Activated naive CD8-positive, alpha-beta T cell treated with anti-CD3 and anti-CD28 coated beads, Interleukin-2, amount 50 U/mL, for 24 hours (primary cell): Measurements from ENCODE around the gene WDR6.

Experiments used
- ATAC-seq: fragments of 150-1000 bp; cut with Tn5 transposase; one replicate; pipeline ENCODE4 v1.10.0; 2021
- DNase-seq: peaks from one replicate; pipeline ENCODE4 v3.0.0; 2021
- H3K27ac Mint-ChIP-seq: one replicate; pipeline ENCODE4 v1.8.0; 2021; ENCODE audit warnings: mild to moderate bottlenecking, mixed read lengths
- H3K27me3 Mint-ChIP-seq: one replicate; pipeline ENCODE4 v1.8.0; 2021; ENCODE audit warnings: mixed read lengths
- H3K36me3 Mint-ChIP-seq: one replicate; pipeline ENCODE4 v1.8.0; 2021; ENCODE audit warnings: low read depth, mixed read lengths
- H3K4me1 Mint-ChIP-seq: one replicate; pipeline ENCODE4 v1.8.0; 2021; ENCODE audit warnings: mixed read lengths
- H3K4me3 Mint-ChIP-seq: one replicate; pipeline ENCODE4 v1.8.0; 2021; ENCODE audit warnings: mild to moderate bottlenecking, moderate library complexity, mixed read lengths
- H3K9me3 Mint-ChIP-seq: one replicate; pipeline ENCODE4 v1.8.0; 2021; ENCODE audit warnings: mixed read lengths

WDR6 gene

DNA sequence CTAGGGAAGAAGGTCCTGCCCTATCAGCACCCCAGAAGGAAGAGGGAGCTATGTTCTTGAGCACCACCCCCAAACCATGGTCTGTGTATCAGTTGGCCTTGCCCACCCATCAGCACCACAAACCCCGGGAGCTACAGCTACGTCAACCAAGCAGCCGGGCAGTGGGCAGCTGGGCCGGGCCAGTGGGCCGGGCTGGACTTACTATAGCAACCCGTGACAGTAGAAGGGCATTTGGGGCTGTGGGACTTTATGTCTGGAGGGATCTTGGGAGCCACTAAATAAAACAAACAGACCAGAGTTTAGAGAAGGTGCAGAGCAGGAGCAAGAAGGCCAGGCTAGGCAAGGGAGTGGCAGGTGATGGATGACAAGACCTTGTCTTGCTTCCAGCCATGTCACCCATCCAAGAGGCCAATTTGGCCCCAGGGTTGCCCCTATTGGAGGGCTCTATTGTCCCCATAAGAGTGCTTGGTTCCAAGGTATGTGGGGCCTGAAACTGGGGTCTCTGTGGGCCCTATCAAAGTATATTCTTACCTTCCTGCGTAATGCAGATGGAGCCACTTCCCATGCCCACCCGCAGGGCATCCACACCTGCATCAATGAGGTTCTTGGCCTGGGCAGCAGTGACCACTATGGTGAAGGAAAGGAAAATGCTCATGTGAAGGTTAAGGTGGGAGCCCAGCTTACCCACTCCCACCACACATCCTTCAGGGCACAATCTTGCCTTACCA lies 18.8 kb downstream of the WDR6 start:
- peaks cover 68% of the 10 kb centered on the region for H3K4me1 Mint-ChIP-seq
- peak overlapping the region; percentile 85 for H3K4me3 Mint-ChIP-seq
- ATAC-seq, result no peak
- no peaks in the 10 kb centered on the region for H3K27me3 Mint-ChIP-seq
- DNase-seq, result no peak
- peak overlapping the region; percentile 71 for H3K27ac Mint-ChIP-seq
- no peaks in the 10 kb centered on the region for H3K9me3 Mint-ChIP-seq
- H3K36me3 Mint-ChIP-seq, result peaks cover 76% of the 10 kb centered on the region

DNA sequence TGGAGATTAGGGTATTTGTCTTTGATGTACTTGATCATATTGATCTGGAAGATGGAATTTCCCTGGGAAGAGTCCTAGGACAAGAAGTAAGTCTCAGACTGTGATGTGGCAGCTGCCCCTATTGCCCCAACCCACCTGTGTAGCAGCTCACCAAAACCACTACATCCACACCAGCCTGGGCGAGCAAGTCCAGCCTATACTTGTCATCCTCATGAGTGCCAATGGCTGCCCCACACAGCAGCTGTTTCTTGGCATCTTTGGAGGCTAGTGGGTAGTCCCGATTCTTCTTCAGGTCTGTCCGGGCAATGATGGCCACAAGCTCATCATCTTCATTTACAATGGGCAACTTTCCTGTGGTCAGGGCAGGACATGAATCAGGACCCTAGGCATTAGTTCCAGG lies 19.3 kb downstream of the WDR6 start:
- ATAC-seq, result no peak
- H3K27ac Mint-ChIP-seq, result peak overlapping the region; percentile 71
- no peaks in the 10 kb centered on the region for H3K9me3 Mint-ChIP-seq
- peaks cover 78% of the 10 kb centered on the region for H3K36me3 Mint-ChIP-seq
- no peak for DNase-seq
- no peaks in the 10 kb centered on the region for H3K27me3 Mint-ChIP-seq
- H3K4me1 Mint-ChIP-seq, result peaks cover 66% of the 10 kb centered on the region
- peak overlapping the region; percentile 85 for H3K4me3 Mint-ChIP-seq

DNA sequence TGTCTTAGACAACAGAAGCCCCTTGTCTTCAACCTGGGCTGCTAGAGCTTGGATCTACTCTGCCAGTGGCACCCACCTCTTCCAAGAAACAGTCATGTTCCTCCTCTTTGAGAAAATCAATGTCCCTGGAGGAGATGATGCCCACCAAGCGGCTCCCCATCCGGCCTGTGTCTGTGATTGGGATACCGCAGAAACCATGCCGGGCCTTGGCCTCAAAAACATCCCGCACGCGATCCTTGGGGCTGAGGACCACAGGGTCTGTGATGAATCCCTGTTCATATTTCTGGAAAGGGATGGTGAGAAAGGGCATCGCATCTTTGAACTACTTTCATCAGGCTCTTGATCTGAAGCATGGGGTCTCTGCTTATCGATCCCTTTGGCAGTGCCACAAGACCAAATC lies 20.4 kb downstream of the WDR6 start:
- Mint-ChIP-seq H3K4me1 (peaks cover 66% of the 10 kb centered on the region), H3K9me3 (no peaks in the 10 kb centered on the region), H3K27me3 (no peaks in the 10 kb centered on the region), H3K36me3 (peaks cover 81% of the 10 kb centered on the region), H3K27ac (peak overlapping the region; percentile 92), H3K4me3 (peak overlapping the region; percentile 85)
- no peak for DNase-seq
- ATAC-seq, result no peak

DNA sequence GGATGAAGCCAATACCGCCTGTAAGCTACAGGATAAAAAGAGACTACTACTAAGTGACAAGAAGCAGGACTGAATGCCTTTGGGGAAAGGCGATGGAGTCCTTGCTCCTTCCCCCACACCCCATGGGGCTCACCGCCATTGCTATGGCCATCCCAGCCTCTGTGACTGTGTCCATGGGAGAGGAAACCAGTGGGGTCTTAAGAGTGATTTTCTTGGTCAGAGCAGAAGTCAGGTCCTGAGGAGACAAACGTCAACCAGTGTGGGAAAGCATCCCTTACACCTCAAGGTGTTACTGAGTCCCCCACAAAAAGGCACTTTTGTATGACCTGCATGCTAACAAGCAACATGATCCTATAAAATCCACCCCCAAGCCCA lies 21.1 kb downstream of the WDR6 start:
- no peak for ATAC-seq
- Mint-ChIP-seq H3K9me3 (no peaks in the 10 kb centered on the region), H3K27ac (peak overlapping the region; percentile 92), H3K4me3 (peak overlapping the region; percentile 85), H3K36me3 (peaks cover 81% of the 10 kb centered on the region), H3K27me3 (no peaks in the 10 kb centered on the region), H3K4me1 (peaks cover 62% of the 10 kb centered on the region)
- no peak for DNase-seq

DNA sequence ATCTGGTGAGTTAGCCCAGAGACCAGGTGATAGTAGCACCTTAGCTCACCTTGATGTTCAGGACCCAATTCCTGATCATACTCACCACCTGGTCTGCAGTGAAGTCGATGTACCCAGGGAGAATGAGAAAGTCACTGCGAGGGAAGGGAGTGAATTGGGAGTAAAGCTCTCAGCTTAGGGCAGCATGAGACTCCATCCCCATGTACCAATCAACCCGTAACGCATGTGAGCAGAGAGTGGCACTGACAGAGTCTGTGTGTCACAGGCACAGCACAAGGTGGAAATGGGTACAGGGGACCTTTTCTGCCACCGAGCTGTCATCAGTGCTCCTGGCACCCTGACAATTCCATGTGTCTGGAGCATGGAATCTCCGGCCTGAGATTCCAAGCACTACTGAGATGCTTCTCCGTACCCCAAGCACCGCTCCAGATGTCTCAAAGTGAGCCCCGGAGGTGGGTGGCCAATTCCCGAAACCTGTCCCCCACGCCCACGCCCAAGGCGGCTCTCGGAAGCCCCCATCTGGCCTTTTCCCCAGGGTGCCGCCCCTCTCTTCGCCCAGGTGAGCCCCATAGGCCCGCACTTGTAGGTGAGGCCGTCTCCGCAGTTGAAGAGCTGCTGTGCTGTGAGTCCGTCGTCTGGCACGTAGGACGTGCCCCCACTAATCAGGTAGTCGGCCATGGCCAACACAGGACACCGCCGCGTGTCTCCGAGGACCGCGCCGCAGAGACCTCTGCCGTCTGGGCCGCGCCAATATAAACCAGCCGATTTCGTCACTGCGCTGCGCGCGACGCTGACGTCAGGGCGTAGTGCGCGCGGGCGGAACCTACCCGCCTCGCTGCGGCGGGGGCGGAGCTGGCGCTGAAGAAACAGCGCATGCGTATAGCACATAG lies 21.7 kb downstream of the WDR6 start, which contains the start of gene IMPDH2:
Gene IMPDH2 (minus strand): TSS at position 726 of the 890 bp plus-strand sequence. CDS start 48 bp downstream, at position 678.
- peaks cover 78% of the 10 kb centered on the region for H3K36me3 Mint-ChIP-seq
- no peaks in the 10 kb centered on the region for H3K27me3 Mint-ChIP-seq
- H3K4me1 Mint-ChIP-seq, result peaks cover 57% of the 10 kb centered on the region
- H3K27ac Mint-ChIP-seq, result peak within 1 kb of the TSS; percentile 92
- H3K4me3 Mint-ChIP-seq, result peak within 1 kb of the TSS; percentile 85
- no peaks in the 10 kb centered on the region for H3K9me3 Mint-ChIP-seq
- DNase-seq (peak; percentile 96), ATAC-seq (peak; percentile 86)

DNA sequence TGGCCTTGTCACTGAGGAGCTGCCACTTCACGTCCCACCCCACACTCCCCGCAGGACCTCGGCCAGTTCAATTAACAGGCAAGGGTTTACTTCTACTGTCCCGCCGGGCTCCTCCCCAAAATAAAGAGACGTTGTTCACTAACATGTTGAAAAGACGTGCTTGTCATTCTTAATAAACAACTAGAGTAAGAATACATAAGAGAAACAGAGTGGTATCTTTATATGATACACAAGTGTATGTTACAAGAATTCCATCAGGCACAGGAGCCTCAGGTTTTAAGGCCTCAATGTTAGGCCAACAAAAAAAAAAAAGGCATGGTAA lies 22.3 kb downstream of the WDR6 start:
- DNase-seq (no peak), ATAC-seq (no peak)
- Mint-ChIP-seq H3K36me3 (peaks cover 73% of the 10 kb centered on the region), H3K27me3 (no peaks in the 10 kb centered on the region), H3K27ac (peak overlapping the region; percentile 92), H3K4me1 (peaks cover 51% of the 10 kb centered on the region), H3K4me3 (peak overlapping the region; percentile 85), H3K9me3 (no peaks in the 10 kb centered on the region)

DNA sequence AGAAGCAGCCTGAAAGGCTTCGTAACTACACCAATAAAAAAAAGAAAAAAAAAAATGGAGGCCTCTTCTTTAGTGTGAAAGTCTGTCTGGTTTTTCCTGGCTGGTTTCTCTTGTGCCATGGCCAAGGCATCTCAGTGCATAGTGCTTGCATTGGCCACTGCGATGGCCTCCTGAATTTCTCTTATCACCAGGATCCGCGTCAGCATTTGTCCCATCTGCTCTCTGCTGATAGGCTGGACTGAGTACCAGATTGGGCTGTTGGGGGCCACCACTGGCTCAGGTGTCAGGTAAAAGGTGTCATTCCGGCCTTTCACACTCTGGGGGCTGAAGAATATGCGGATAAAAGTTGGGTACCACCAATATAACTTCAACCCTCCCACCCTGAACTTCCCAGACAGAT lies 23.1 kb downstream of the WDR6 start:
- Mint-ChIP-seq H3K36me3 (peaks cover 72% of the 10 kb centered on the region), H3K4me3 (no peak overlapping the region), H3K9me3 (no peaks in the 10 kb centered on the region), H3K27me3 (no peaks in the 10 kb centered on the region), H3K4me1 (peaks cover 43% of the 10 kb centered on the region), H3K27ac (peak overlapping the region; percentile 92)
- DNase-seq, result no peak
- no peak for ATAC-seq

DNA sequence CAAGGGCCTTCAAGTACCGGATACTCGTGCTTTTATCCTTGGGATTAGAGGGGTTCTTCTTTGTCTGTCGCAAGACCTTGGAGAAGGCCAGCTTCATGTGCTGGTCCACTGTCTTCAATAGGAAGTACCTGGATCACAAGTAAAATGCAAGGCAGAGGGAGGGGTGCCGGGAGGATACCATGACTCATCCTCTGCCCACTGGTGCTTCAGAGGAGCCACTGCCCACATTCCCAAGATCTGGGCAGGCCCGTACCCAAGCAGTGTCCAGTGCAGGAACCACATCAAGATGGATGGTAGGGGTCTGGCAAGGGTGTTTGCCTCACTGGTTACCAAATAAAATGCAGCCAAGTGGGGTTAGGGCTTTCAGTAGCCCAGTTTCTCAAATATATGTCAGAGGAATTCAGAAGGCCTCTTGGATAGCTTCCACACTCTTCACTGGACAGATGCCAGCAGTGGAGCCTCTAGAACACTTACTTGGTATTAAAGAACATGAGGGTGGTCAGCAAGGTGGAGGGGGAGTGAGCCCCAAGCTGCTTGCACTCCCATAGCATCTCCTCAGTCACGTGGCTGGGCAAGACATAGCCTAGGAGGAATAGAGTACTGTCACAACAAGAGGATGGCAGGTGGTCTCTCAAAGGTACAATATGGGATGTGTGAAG lies 25.6 kb downstream of the WDR6 start:
- H3K27me3 Mint-ChIP-seq, result no peaks in the 10 kb centered on the region
- peaks cover 51% of the 10 kb centered on the region for H3K36me3 Mint-ChIP-seq
- peaks cover 18% of the 10 kb centered on the region for H3K4me1 Mint-ChIP-seq
- no peak for DNase-seq
- H3K9me3 Mint-ChIP-seq, result no peaks in the 10 kb centered on the region
- no peak overlapping the region for H3K27ac Mint-ChIP-seq
- ATAC-seq, result no peak
- no peak overlapping the region for H3K4me3 Mint-ChIP-seq

DNA sequence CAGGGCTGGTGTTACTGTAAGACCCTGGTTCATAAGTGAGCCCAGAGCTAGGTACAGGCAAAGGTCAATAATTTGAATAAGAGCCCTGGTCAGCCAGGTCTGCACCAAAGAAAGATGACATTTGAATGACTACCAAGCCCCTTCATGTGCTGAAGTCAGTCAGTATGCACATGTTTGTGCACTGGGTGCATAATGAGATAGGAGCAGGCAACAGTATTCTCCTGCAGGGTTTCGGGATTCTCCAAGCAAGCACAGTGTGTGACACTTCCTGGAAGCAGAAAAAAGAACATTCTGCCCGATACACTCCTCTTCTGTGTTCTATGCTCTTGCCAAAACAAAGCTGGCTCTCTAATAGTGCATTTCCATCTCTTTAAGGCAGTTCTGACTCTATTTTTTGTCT lies 27.5 kb downstream of the WDR6 start:
- Mint-ChIP-seq H3K36me3 (peaks cover 34% of the 10 kb centered on the region), H3K4me3 (no peak overlapping the region), H3K27me3 (no peaks in the 10 kb centered on the region), H3K4me1 (peaks cover 4% of the 10 kb centered on the region), H3K27ac (peak overlapping the region; percentile 42), H3K9me3 (no peaks in the 10 kb centered on the region)
- DNase-seq (no peak), ATAC-seq (no peak)

DNA sequence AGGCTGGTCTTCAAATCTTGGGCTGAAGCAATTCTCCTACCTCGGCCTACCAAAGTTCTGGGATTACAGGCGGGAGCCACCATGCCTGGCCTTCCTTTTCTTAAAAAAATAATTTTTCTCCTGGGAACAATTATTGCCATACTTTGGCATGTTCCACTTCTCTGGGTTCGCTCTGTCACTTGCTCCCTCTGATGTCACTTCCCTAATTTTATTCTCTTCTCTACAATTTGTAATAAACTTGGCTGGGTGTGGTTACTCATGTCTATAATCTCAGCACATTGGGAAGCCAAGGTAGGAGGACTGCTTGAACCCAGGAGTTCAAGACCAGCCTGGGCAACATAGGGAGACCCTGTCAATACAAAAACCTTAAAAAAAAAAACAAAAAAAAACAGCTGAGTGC lies 28.1 kb downstream of the WDR6 start:
- H3K27me3 Mint-ChIP-seq, result no peaks in the 10 kb centered on the region
- no peaks in the 10 kb centered on the region for H3K4me1 Mint-ChIP-seq
- H3K4me3 Mint-ChIP-seq, result no peak overlapping the region
- no peak for DNase-seq
- ATAC-seq, result no peak
- no peak overlapping the region for H3K27ac Mint-ChIP-seq
- H3K9me3 Mint-ChIP-seq, result no peaks in the 10 kb centered on the region
- H3K36me3 Mint-ChIP-seq, result peaks cover 30% of the 10 kb centered on the region

DNA sequence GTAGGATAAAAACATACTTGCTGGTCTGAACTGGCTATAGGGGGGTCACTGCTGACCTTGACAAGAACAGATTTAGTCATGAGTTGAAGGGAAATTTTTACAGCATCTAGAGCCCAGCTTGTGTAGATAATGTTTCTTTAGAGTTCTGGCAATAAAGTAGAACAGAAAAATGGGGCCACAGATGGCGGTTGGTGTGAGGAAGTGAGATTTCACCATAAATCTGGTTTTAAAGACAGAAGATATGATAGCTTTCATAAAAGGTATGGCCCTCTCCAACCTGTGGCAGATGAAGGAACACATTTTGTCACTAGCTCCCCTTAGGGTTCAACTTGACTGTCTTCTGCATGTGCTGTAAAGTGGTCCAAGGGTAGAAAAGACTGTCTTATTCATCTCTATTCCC lies 46.4 kb downstream of the WDR6 start:
- Mint-ChIP-seq H3K4me3 (no peak overlapping the region), H3K27ac (no peak overlapping the region), H3K4me1 (peaks cover 4% of the 10 kb centered on the region), H3K36me3 (peaks cover 36% of the 10 kb centered on the region), H3K27me3 (no peaks in the 10 kb centered on the region), H3K9me3 (no peaks in the 10 kb centered on the region)
- DNase-seq (no peak), ATAC-seq (no peak)

DNA sequence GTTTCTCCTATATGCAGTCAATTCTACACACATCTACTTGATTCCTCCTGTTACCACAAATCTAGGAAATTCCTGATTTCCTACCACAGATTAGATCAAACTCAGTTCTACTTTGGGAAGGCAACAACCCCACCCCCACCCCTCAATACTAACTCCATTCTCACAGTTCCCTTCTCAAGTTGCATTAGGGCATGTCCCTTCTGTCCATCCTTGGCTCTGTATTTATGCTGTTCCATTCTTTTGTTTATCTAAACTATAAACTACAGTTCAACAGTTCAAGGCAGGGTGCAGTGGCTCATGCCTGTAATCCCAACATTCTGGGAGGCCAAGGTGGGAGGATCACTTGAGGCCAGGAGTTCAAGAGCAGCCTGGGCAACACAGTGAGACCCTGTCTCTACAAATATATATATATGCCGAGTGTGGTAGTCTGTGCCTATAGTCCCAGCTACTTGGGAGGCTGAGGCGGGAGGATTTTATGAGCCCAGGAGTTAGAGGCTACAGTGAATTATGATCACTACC lies 47.2 kb downstream of the WDR6 start:
- Mint-ChIP-seq H3K36me3 (peaks cover 33% of the 10 kb centered on the region), H3K27me3 (no peaks in the 10 kb centered on the region), H3K4me3 (no peak overlapping the region), H3K4me1 (peaks cover 4% of the 10 kb centered on the region), H3K27ac (peak overlapping the region; percentile 5), H3K9me3 (no peaks in the 10 kb centered on the region)
- ATAC-seq (no peak), DNase-seq (no peak)

DNA sequence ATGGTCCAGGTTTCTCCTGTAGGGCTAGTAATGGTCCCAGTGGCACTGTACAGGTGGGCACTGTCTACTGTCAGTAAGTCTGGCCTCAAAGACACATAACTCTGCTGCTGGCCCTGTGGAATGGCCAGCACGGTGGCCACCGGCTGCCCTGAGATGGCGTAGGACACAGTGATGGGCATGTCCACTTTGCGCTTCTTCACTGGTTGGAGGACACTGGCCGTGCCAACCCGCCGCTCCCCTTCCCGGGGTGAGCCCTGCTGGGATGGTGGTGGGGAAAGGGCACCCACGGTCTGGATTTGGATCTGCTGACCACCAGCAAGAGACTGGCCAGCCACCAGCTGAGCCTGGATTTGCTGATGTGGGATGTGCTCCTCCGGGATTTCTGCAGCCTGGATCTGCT lies 50.1 kb downstream of the WDR6 start:
- DNase-seq (no peak), ATAC-seq (no peak)
- H3K9me3 Mint-ChIP-seq, result no peaks in the 10 kb centered on the region
- no peaks in the 10 kb centered on the region for H3K27me3 Mint-ChIP-seq
- H3K4me1 Mint-ChIP-seq, result peaks cover 6% of the 10 kb centered on the region
- no peak overlapping the region for H3K27ac Mint-ChIP-seq
- peaks cover 27% of the 10 kb centered on the region for H3K36me3 Mint-ChIP-seq
- H3K4me3 Mint-ChIP-seq, result no peak overlapping the region

DNA sequence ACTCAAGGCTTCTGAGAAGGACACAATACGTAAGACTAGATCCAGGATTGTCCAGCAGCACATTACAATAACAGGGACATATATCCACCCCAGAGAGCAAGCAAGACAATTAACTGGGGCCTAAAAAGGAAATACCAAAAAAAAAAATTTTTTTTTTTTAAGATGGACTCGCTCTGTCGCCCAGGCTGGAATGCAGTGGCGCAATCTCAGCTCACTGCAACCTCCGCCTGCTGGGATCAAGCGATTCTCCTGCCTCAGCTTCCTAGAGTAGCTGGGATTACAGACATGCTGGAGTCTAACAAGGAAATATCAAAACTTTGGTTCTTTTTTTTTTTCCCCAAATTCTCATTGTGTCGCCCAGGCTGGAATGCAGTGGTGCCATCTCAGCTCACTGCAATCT lies 50.8 kb downstream of the WDR6 start:
- Mint-ChIP-seq H3K9me3 (no peaks in the 10 kb centered on the region), H3K27ac (no peak overlapping the region), H3K36me3 (peaks cover 23% of the 10 kb centered on the region), H3K4me1 (peaks cover 6% of the 10 kb centered on the region), H3K4me3 (no peak overlapping the region), H3K27me3 (no peaks in the 10 kb centered on the region)
- no peak for DNase-seq
- no peak for ATAC-seq
